Fibroblast of villous mesenchyme (primary cell): ENCODE data around the gene USF1. TPM values are rescaled to one million over a fixed set of nuclear protein-coding genes. Genes with fewer than 3 reads are reported as not detected.

Source experiments
- DNase-seq: peaks from one replicate; pipeline ENCODE4 v3.0.0-alpha.2; 2010; ENCODE audit warnings: low read depth
- H3K4me3 ChIP-seq: 2 replicates; pipeline ENCODE4 v1.5.1; 2011; ENCODE audit warnings: low read depth, mild to moderate bottlenecking, low read length
- CTCF ChIP-seq: IDR thresholded peaks from 2 replicates; pipeline ENCODE4 v1.5.1; 2012; ENCODE audit warnings: low read depth, mild to moderate bottlenecking, low read length; ENCODE audit not compliant: insufficient read depth
- total RNA-seq: library from RNA; depleted of rRNA; stranded (reverse); fragments of >200 nt; gene quantifications from 2 replicates; pipeline ENCODE4 v1.2.3, GENCODE V29; 2012

USF1 gene
- total RNA-seq, 1 donor = 62.2 TPM

DNA sequence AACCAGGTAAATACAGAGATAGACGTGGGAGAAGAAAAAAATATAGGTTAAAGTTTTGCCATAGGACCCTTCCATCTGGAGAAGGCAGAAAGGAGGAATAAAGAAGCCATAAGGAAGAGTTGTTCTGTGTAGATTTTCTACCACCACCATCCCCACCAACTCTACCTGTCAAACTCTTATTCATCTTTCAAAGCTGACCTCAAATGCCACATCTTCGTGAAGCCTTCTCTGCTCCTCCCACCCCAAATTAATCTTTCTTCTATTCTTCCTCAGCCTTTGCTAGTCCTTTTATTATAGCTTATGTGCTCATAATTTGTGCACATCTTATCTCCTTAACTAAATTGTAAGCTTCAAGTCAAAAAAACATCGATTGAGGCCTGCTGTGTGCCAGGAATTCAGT, 44.8 kb upstream of the USF1 start:
- no peak overlapping the region for H3K4me3 ChIP-seq
- no peak for DNase-seq
- no peak for TF ChIP-seq CTCF

DNA sequence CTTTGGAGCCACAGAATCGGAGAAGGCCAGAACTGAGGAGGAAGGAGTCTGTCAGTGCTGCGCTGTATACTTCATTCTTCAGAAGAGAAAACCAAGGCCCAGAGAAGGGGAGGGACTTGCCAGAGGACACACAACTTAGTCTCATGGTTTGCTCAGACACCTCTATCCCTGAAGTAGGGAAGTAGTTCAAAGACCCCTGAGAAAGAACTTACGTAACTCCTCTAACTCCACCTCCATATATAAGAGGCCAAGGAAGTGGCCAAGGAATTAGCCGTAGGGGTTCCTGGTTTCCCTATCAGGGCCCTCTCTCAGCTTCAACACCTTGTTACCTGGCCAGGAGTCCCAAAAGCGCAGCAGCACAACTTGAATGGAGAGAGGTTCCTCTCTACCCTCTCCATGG, 44.2 kb upstream of the USF1 start:
- TF ChIP-seq CTCF = no peak
- no peak for DNase-seq
- H3K4me3 ChIP-seq = no peak overlapping the region

GRCh38 chr1:161089251-161089924, 43.6 kb upstream of the USF1 start, which contains the start of gene NECTIN4:
NECTIN4 (minus strand) TSS chr1:161089558; CDS start chr1:161089296, 262 bp downstream.
- DNase-seq = no peak

DNA sequence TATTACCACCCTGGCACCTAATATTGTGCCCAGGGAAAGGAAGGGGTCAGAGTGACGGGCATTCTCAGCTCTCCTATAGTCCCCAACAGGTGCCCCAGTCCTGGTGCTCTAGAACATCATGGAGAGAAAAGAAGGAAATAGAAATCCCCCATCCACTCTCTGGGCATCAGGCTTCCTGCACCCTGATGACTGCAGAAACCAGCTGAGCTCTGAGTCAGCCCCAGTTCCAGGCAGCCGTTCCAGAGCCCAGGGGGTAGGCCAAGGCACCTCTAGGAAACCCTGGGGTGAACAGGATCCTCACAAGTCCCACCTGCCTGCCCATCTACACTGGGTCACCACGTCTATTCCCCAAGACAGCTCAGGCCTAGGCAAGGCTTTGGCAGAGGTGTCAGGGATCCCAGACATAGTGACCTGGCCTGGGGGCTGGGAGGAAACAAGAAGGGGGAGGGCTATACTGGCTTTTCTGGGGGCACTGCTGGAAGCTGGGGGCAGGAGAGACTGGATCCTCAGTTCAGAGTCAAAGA, 42.9 kb upstream of the USF1 start:
- no peak for DNase-seq
- TF ChIP-seq CTCF = no peak
- H3K4me3 ChIP-seq = no peak overlapping the region

More at GRCh38 chr1:161089251-161089924, 43.6 kb upstream of the USF1 start, which contains the start of gene NECTIN4:
- no peak for TF ChIP-seq CTCF
- no peak within 1 kb of the TSS for H3K4me3 ChIP-seq

GRCh38 chr1:161086457-161086856, 40.7 kb upstream of the USF1 start:
- no peak for TF ChIP-seq CTCF
- no peak overlapping the region for H3K4me3 ChIP-seq
- no peak for DNase-seq

DNA sequence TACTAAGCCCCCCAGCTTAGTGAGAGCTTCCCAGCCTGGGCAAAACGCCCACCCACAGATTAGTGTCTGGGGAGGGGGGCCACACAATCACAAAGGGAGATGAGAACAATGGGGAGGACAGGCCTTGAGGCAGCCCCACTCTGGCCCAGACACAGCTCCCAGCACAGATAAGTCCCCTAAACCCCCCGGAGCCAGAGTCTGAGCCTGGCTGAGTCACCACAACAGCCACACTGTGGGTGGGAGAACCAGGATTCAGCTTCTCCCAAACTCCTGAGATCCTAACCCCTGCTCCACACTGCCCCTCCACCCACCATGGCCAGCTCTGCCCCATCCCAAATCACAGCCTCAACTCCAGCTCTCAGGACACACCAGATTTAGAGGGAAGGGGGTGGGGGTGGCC, 39.4 kb upstream of the USF1 start:
- no peak for TF ChIP-seq CTCF
- DNase-seq = peak; percentile 61
- H3K4me3 ChIP-seq = no peak overlapping the region
